GM12801 (cell line): ENCODE data around the gene SLC35A2.

Experiments
- TF ChIP-seq, protein P1 (sequence below): IDR thresholded peaks from one replicate; pipeline ENCODE4 v1.5.1; 2011; ENCODE audit warnings: control low read depth; ENCODE audit not compliant: insufficient read length; ENCODE audit errors: extremely low read depth

Gene SLC35A2

DNA sequence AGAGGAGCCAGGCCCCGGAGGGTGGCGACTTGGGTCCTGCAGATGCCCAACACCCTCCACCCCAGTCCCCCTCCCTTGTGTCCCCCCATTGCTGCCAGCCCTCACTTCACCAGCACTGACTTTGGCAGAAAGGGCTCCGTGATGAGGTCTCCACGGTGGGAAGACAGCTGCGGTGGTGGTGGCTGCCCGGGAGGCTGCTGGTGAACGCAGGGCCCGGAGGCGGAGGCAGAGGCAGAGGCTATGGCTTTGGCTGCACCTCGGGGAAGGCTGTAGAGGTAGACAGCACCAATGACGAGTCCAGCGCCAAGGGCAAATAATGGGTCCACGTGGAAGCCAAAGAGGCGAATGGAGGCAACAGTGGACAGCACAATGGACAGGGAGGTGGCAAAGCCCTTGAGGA, 6.8 kb downstream of the SLC35A2 start:
- TF ChIP-seq, protein P1, sequence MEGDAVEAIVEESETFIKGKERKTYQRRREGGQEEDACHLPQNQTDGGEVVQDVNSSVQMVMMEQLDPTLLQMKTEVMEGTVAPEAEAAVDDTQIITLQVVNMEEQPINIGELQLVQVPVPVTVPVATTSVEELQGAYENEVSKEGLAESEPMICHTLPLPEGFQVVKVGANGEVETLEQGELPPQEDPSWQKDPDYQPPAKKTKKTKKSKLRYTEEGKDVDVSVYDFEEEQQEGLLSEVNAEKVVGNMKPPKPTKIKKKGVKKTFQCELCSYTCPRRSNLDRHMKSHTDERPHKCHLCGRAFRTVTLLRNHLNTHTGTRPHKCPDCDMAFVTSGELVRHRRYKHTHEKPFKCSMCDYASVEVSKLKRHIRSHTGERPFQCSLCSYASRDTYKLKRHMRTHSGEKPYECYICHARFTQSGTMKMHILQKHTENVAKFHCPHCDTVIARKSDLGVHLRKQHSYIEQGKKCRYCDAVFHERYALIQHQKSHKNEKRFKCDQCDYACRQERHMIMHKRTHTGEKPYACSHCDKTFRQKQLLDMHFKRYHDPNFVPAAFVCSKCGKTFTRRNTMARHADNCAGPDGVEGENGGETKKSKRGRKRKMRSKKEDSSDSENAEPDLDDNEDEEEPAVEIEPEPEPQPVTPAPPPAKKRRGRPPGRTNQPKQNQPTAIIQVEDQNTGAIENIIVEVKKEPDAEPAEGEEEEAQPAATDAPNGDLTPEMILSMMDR, result no peak

DNA sequence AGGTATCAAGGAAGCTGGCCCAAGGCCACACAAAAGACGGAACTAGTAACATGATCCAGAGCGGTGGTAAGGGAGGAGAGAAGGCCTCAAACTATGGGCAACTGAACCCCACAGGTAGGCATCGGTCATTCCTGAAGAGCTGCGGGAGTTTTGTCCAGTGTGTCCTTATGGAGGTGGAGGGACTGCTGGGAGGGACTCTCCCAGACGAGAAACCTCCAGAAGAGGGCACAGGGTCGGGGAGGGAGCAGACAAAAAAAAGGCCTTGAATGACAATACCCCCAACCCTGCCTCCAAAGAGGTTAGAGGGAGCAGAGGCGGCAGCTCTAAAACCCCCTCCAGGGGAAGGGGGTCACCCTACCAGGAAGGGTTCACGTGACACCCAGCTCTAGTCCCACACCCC, 7.3 kb downstream of the SLC35A2 start:
- TF ChIP-seq, protein P1, result no peak

DNA sequence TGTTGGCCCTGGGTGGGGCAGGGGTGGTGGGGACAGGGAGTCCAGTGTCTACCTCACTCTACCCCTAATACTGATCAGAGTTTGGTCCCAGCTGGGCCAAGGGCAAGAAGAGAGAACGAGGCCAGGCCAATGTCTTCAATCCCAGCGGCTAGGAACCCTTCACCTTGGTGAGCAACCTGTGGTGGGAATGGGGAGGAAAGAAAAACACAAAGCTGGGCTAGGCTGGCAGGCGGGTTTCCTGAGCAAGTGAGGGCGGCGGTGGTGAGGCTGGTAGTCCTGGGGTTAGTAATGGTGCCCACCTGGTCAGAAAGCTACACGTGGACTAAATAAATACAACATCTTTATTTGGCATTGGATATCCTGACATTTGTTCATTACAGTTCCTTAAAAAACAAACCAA, 8.2 kb downstream of the SLC35A2 start:
- TF ChIP-seq, protein P1, result no peak

DNA sequence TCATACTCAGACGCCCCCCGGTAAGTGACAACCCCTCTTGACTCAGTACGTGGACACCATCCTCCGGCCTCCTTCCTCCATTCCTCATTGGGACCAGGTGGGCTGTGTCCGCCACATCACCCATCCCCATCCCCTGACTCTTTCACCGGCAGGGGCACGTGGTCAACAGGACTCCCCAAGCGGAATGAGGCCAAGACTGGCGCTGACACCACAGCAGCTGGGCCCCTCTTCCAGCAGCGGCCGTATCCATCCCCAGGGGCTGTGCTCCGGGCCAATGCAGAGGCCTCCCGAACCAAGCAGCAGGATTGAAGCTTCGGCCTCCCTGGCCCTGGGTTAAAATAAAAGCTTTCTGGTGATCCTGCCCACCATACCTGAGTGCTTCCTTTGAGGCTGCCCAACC, 8.7 kb downstream of the SLC35A2 start:
- TF ChIP-seq, protein P1, result no peak

DNA sequence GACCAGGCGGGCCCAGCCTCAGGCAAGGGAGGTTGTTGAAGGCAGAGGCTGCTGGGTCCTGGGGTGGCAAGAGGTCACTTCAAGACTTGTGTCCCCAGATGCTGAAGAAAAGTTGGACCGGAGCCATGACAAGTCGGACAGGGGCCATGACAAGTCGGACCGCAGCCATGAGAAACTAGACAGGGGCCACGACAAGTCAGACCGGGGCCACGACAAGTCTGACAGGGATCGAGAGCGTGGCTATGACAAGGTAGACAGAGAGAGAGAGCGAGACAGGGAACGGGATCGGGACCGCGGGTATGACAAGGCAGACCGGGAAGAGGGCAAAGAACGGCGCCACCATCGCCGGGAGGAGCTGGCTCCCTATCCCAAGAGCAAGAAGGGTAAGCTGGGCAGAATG, 9.3 kb downstream of the SLC35A2 start:
- TF ChIP-seq, protein P1, result no peak

DNA sequence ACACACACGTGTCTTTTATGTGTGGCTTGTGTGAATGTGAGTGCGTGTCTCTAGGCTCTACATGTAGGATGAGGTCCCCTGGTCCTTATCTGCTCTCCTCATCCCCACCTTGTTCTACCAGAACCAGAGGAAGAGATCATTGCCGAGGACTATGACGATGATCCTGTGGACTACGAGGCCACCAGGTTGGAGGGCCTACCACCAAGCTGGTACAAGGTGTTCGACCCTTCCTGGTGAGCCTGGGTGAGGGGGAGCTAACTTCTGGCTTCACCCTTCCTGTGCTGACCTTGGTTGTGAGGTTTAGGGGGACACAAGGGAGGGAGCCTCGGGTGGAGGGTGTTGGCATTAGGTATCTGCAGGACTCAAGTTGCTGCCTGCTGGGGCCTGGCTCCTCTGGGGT, 10.4 kb downstream of the SLC35A2 start:
- TF ChIP-seq, protein P1, result no peak

DNA sequence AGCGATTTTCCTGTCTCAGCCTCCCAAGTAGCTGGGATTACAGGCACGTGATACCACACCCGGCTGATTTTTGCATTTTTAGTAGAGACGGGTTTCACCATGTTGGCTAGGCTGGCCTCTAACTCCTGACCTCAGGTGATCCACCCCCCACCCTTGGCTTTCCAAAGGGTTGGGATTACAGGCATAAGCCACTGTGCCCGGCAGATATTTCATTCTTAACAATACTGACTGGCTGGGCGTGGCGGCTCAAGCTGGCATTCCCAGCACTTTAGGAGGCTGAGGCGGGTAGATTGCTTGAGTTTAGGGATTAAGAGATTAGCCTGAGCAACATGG, 12.4 kb downstream of the SLC35A2 start:
- TF ChIP-seq, protein P1, result no peak
